HG02763 (cell line): ENCODE data around the gene ARHGAP30.

Source experiments
- ATAC-seq: cut with Tn5 transposase; IDR thresholded peaks from one replicate; pipeline ENCODE4 v1.9.1; 2021; ENCODE audit warnings: mild to moderate bottlenecking, moderate library complexity; ENCODE audit not compliant: unreplicated experiment

ARHGAP30 gene

GRCh38 chr1:161089938-161090337 lies 20.2 kb upstream of the ARHGAP30 start:
- ATAC-seq, result no peak

- ATAC-seq, result no peak
Observed at GRCh38 chr1:161089251-161089924, 19.7 kb upstream of the ARHGAP30 start, which contains the start of gene NECTIN4. Gene NECTIN4, minus strand, starts transcription at chr1:161089558. Its CDS starts 262 bp downstream, at chr1:161089296.

- no peak for ATAC-seq
Observed at GRCh38 chr1:161088587-161089110, 19.0 kb upstream of the ARHGAP30 start.

GRCh38 chr1:161086457-161086856 lies 16.8 kb upstream of the ARHGAP30 start:
- ATAC-seq, result no peak

- no peak for ATAC-seq
Observed at GRCh38 chr1:161085165-161085564, 15.5 kb upstream of the ARHGAP30 start.

DNA sequence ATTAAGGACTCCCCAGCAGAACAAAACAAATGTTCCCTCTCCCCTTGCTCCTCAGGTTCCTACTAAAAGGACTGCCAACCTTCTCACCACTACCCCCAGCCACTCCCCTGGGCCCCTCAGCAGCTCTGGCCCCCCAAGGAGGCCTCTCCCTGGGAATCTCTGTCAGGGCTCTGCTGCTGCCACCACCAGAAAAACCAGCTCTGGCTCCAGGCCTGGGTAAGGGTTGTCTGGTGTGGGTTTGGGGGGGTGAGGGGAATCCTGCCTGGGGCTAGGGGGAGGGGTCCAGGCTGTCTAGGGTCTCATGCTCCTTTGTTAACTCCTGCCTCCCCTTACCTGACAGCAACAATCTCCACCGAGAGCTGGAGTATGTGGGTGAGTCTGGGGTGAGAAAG lies 14.9 kb upstream of the ARHGAP30 start:
- no peak for ATAC-seq

GRCh38 chr1:161083748-161084596 lies 14.3 kb upstream of the ARHGAP30 start:
- no peak for ATAC-seq

DNA sequence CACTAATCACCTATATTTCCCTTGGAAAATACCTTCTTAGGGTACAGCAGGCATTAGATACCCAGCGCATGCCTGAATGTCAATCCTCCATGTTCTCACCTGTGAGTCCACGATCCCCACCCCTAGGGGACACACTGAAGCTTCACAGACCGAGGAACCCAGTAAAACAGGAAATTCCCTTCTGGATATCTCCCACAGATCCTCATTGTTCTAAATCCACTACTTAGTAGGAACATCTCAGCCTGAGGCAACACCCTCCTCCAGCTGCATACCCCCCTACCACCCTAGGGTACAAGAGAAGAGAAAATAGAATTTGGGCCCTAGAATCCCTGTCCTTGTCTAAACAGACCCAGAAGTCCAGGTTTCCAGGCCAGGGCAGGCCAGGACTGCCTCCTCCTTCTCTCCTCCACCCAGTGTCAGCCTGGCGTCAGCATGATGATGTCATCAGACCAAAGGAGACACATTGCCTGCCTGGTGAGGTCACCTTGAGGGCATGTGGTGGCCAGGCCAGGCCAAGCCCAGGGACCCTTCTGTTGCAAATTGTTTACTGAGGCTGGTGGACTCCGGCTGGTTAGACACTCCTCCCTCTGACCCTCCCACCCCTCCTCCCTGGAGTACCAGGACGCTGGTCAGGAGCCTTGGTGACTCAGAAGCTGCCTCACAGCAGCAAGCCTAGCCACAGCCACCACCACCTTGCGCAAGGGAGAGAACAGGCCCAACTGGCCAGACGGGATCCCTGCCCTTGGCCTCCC lies 13.5 kb upstream of the ARHGAP30 start:
- no peak for ATAC-seq

DNA sequence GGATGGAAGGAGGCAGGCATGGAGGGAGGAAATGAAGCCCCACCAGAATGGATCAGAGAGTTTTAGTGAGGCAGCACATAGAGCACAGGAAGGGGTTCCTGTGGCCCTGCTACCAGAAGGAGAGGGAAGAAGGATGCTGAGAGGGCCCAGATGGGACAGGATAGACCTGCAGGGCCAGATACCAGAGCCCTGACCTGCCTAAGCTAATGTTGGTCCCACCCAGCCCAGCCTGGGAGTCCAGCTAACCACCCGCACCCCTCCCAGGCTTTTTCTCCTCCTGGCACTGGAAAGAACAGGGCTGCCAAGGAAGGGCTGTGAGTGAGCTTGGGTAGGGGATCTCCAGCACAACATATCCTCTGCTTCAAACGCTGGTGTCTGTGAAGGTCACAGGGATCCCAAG lies 12.8 kb upstream of the ARHGAP30 start:
- no peak for ATAC-seq

DNA sequence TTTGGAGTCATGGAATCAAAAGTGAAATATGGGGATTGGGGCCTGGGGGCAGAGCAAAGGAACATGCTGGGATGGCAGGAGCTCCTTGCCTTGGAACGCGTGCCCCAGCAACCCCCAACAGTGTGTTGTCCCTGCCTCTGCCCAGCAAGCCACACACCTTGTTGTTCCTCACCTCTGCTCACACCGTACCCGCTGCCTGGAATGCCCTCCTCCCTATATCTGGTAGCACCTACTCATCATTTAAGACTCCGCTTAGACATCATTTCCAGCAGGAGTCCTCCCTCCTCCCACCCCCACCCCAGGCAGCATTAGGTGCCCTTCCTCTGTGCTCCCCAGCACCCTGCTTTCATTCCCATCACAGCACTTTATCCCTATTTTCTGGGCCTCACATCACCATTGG lies 11.8 kb upstream of the ARHGAP30 start:
- ATAC-seq, result no peak

DNA sequence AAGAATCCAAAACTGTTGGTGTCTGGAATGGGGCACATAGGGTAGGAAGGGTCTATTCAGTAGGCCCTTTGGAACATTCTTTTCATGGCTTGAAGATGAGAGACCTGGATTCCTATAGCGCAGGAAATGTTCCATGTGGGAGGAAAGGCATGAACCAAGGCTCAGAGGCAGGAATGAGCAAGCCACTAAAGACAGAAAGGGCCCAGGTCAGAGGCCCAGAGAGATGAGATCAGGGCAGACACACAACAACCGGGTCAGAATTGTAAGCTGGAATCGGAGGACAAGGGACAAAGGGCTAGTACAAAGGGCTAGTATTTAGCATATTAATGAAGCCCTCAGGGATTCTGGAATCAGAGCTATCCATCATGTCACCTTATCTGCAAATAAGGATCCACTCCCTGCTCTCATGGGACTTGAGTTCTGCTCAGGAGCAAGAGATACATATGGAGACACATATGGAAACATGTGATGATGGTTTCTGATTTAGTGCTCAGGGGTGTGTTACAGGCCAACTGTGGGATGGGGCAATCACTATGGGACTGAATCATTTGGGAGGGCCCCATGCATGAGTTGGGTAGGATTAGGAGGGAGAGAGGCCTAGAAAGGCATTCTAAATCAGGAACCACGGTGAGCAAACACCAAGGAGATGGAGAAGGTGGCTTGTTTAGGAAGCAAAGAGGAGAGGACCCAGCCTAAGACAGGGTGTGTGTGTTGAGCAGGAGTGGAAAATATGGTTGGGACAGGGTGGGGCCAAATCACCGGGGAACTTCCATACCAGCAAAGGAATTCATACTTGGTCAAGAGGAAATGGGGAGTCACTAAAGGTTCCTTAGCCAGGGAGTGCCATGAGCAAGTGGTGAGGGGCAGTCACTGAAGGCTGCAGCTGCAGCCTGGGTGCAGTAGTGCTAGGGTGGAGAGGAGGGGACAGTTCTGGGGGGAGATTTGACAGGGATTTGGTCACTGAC lies 11.0 kb upstream of the ARHGAP30 start:
- ATAC-seq, result no peak

DNA sequence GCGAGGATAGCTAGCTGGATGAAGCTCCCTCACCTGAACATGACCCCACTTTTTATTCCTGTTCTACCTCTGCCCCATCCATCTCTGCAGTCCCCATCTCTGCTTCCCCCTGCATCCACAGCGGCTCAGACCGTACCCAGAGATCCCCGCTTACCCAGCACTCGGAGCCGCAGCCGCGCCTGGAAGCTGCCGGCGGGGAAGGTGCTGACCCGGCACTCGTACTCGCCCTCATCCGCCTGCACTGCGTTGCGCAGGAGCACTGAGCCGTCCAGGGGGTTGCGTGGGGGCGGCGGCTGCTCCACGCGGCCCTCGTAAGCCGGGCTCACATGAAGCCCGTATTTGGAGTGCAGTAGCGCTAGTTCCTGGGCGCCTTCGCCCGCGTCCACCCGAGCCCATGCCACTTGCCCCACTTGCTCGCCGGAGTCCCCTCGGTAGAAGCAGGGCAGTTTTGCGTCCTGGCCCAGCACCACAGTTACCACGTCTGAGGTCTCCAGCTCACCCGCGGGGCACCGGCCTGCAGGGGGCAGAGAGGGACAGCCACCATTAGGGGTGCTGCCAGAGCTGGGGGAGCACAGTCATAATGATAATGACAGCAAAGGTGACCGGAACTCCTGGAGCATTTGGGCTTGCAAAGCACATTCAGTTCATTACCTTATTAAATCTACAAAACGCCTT lies 9.9 kb upstream of the ARHGAP30 start:
- no peak for ATAC-seq

GRCh38 chr1:161077426-161077825 lies 7.7 kb upstream of the ARHGAP30 start:
- ATAC-seq, result no peak

DNA sequence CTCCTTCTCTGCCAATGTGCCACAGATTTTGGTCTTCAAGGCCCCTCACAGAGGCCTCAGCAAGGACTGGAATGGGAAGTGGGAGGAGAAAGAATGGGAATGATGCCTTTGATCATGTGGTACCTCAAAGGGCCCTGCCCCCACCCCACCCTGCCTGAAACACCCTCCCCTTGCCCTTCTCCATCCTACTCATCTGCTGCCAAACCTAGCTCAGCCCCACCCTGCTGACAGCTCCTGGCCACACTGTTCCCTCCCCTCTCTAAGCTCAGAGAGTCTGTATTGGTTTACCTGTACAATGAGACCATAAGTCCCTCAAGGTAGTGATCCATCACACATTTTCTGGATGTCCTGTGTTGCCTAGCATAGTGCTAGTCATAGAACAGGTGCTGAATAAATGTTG lies 6.7 kb upstream of the ARHGAP30 start:
- ATAC-seq, result no peak

- no peak for ATAC-seq
Observed at GRCh38 chr1:161074676-161075368, 5.1 kb upstream of the ARHGAP30 start.

GRCh38 chr1:161073474-161074121 lies 3.9 kb upstream of the ARHGAP30 start:
- ATAC-seq, result no peak

DNA sequence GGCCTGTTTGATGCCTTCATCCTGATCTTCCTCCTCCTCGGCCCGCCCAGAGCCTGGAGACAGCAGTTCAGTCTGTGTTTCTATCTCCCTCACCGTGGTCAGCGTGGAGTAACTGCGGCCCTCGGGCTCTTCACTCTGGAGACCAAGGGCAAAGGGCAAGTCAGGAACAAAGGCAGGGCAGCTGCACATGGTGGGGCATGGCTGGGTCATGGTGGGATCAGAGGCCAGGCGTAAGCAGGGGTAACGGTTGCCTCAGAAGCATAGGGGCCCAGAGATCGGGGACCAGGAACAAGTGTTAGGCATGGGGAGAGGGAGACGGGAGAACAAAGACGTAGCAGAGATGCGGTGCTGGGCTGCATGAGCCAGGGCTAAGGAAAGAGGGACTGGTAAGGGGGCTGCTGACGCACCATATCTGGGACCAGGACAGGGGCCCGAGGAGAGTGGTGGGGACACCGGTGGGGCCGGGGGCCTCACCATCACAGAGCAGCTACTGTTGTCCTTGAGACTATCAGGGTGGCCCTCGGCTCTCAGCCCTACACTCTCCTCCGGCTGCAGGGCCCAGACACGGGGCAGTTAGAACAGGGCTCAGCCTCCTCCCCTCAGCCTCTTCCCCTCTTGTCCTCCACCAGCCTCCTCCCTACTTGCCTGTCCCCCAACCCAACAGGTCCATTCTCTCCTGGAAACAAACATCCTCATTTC lies 3.2 kb upstream of the ARHGAP30 start:
- ATAC-seq, result no peak

DNA sequence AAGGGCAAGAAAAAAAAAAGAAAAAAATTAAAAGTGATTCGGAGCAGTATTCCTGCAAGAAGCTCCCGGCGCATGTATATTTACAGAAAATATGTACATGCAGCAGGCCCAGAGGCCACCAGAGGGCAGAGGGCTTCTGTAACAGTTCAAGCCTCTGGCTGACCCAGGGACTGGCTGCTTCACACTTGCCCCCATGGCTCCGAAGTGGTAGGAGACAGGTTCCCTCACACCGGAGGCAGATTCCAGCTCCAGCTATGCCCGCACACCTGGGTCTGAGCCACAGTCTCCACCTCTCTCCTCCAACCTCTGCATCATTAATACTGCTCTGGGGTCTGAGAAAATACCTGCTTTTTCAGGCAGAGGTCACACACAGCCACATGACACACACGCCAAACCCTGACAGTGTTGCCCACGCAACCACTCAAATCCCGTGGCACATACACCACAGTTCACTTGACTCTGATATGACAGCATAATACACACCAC lies 2.2 kb upstream of the ARHGAP30 start:
- ATAC-seq, result no peak
